Measurements from ENCODE around the gene PRKCH.

DNA sequence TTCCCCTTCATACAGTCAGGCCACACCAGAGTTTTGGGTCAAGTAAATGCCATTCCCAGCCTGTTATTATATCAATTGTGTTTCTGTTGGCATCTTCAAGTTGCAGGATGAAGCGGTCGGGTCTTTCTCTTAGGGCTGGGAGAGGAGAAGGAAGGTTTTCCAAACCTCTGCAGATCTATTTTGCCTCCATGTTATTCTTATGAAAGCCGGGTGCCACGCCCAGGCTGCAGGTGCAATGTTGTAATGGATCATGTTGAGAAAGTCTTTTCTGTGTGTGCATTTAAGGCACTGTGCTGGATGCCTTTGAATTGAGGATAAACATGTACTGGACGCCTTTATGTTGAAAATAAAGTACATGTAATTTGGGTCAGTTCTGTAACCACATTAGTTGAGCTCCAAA lies 209.5 kb downstream of the PRKCH start:
- TF ChIP-seq POLR2A (IDR thresholded peaks at IDR 0.05; ENCODE audit: extremely low read depth, insufficient read length), result no peak
- TF ChIP-seq, protein P1, sequence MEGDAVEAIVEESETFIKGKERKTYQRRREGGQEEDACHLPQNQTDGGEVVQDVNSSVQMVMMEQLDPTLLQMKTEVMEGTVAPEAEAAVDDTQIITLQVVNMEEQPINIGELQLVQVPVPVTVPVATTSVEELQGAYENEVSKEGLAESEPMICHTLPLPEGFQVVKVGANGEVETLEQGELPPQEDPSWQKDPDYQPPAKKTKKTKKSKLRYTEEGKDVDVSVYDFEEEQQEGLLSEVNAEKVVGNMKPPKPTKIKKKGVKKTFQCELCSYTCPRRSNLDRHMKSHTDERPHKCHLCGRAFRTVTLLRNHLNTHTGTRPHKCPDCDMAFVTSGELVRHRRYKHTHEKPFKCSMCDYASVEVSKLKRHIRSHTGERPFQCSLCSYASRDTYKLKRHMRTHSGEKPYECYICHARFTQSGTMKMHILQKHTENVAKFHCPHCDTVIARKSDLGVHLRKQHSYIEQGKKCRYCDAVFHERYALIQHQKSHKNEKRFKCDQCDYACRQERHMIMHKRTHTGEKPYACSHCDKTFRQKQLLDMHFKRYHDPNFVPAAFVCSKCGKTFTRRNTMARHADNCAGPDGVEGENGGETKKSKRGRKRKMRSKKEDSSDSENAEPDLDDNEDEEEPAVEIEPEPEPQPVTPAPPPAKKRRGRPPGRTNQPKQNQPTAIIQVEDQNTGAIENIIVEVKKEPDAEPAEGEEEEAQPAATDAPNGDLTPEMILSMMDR (IDR thresholded peaks at IDR 0.05; ENCODE audit: low read depth, low read length), result no peak

Data from NB4 (cell line).